ENCODE measurements around the gene ORC5.
"Not testable (repeated sequence)": the region's sequence is repeated elsewhere in the genome, so short reads cannot be mapped to it uniquely, and the experiment has no call there.

Gene ORC5

GRCh38 chr7:104207731-104208420, at the start of gene ORC5:
ORC5 (minus strand) TSS chr7:104208013; CDS start chr7:104207904, 109 bp downstream.
- no peak for FAIRE-seq

GRCh38 chr7:104255616-104256015, 47.8 kb upstream of the ORC5 start:
- FAIRE-seq = no peak

- FAIRE-seq = no peak
These were observed 47.4 kb upstream of the ORC5 start for GRCh38 chr7:104255194-104255593.

- no peak for FAIRE-seq
These were observed 46.9 kb upstream of the ORC5 start for GRCh38 chr7:104254696-104255095.

- no peak for FAIRE-seq
These were observed 44.8 kb upstream of the ORC5 start for GRCh38 chr7:104252409-104253134.

GRCh38 chr7:104242638-104243037, 34.8 kb upstream of the ORC5 start:
- FAIRE-seq = no peak

GRCh38 chr7:104241538-104242209, 33.9 kb upstream of the ORC5 start:
- no peak for FAIRE-seq

GRCh38 chr7:104241135-104241534, 33.3 kb upstream of the ORC5 start:
- FAIRE-seq = no peak

GRCh38 chr7:104240401-104240800, 32.6 kb upstream of the ORC5 start:
- no peak for FAIRE-seq

- not testable (repeated sequence) for FAIRE-seq
These were observed 27.2 kb upstream of the ORC5 start for GRCh38 chr7:104234990-104235389.

- peak; percentile 51 for FAIRE-seq
These were observed 23.5 kb upstream of the ORC5 start for GRCh38 chr7:104231054-104232046.

- FAIRE-seq = no peak
These were observed 22.8 kb upstream of the ORC5 start for GRCh38 chr7:104230606-104231005.

- no peak for FAIRE-seq
These were observed 20.6 kb upstream of the ORC5 start for GRCh38 chr7:104228442-104228841.

GRCh38 chr7:104225451-104225850, 17.6 kb upstream of the ORC5 start:
- FAIRE-seq = no peak

GRCh38 chr7:104217620-104218019, 9.8 kb upstream of the ORC5 start:
- no peak for FAIRE-seq

GRCh38 chr7:104209063-104209462, 1.2 kb upstream of the ORC5 start:
- FAIRE-seq = no peak

GRCh38 chr7:104208421-104208780, 588 bp upstream of the ORC5 start:
- no peak for FAIRE-seq

- no peak for FAIRE-seq
These were observed 474 bp downstream of the ORC5 start for GRCh38 chr7:104207348-104207730.

- no peak for FAIRE-seq
These were observed 972 bp downstream of the ORC5 start for GRCh38 chr7:104206841-104207240.

GRCh38 chr7:104198673-104199278, 9.0 kb downstream of the ORC5 start:
- no peak for FAIRE-seq

GRCh38 chr7:104196161-104196560, 11.7 kb downstream of the ORC5 start:
- no peak for FAIRE-seq

GRCh38 chr7:104192434-104192833, 15.4 kb downstream of the ORC5 start:
- no peak for FAIRE-seq
